DOHH2 (cell line): Measurements from ENCODE around the gene GPR4.

Source experiments
- EZH2phosphoT487 ChIP-seq: fragments of 200-600 bp; sonication (generic); IDR thresholded peaks from 2 replicates; pipeline ENCODE4 v1.6.1; 2017; ENCODE audit warnings: borderline replicate concordance, mild to moderate bottlenecking, antibody characterized with exemption, low read length, moderate library complexity, mixed read lengths
- TF ChIP-seq, protein P1 (sequence below): fragments of 200-600 bp; sonication (generic); IDR thresholded peaks from one replicate; pipeline ENCODE4 v1.5.1; 2014; ENCODE audit warnings: antibody characterized with exemption, mild to moderate bottlenecking, low read depth, low read length; ENCODE audit not compliant: poor library complexity, severe bottlenecking

DNA sequence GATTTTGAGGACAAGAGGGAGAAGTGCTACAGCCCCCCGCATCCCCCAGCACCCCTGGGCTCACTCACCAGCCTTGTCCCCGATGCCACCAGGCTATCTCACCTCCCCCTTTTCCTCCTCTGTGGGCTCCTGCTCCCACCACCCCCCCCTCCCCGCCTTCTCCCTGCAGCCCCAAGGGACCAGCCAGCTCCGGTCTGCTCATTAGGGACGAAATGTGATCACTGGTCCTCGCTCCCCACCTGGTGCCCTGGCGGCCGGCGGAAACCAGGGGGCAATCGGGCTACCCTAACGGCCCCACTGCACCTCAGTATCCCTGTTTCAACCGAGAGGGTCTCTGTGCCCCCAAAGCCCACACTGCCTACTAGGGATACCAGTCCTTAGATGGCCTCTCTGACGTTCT lies 2.7 kb downstream of the GPR4 start:
- TF ChIP-seq, protein P1, sequence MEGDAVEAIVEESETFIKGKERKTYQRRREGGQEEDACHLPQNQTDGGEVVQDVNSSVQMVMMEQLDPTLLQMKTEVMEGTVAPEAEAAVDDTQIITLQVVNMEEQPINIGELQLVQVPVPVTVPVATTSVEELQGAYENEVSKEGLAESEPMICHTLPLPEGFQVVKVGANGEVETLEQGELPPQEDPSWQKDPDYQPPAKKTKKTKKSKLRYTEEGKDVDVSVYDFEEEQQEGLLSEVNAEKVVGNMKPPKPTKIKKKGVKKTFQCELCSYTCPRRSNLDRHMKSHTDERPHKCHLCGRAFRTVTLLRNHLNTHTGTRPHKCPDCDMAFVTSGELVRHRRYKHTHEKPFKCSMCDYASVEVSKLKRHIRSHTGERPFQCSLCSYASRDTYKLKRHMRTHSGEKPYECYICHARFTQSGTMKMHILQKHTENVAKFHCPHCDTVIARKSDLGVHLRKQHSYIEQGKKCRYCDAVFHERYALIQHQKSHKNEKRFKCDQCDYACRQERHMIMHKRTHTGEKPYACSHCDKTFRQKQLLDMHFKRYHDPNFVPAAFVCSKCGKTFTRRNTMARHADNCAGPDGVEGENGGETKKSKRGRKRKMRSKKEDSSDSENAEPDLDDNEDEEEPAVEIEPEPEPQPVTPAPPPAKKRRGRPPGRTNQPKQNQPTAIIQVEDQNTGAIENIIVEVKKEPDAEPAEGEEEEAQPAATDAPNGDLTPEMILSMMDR, result no peak
- no peak for TF ChIP-seq EZH2phosphoT487
